Heart left ventricle (tissue), 16 donors: ENCODE data around the gene PSMC5. TPM values are rescaled to one million over a fixed set of nuclear protein-coding genes. Genes with fewer than 3 reads are reported as not detected.

Experiments
- ATAC-seq, 4 donors: fragments of 200-7000 bp; cut with Tn5 transposase; one replicate each; pipeline ENCODE4 v1.9.1; 2020 to 2022; ENCODE audit warnings: moderate library complexity in 4 of 4, mild to moderate bottlenecking in 3 of 4, moderate number of reproducible peaks in 1 of 4
- DNase-seq, 5 donors: peaks; one replicate each; pipeline ENCODE4 v3.0.0-alpha.2; 2020
- H3K27ac ChIP-seq, 12 donors: fragments of 200-600 bp; sonication (generic) in 4 of 12; one replicate each; pipeline versions ENCODE4 v1.5.0 to v1.8.0; 2016 to 2022; ENCODE audit warnings: mild to moderate bottlenecking in 2 of 12
- H3K27me3 ChIP-seq, 9 donors: fragments of 200-600 bp; sonication (generic) in 2 of 9; one replicate each; pipeline versions ENCODE4 v1.5.1 to v1.8.0; 2016 to 2022; ENCODE audit warnings: mild to moderate bottlenecking in 3 of 9
- H3K36me3 ChIP-seq, 9 donors: fragments of 200-600 bp; sonication (generic) in 2 of 9; one replicate each; pipeline versions ENCODE4 v1.5.0 to v1.8.0; 2018 to 2022; ENCODE audit warnings: mild to moderate bottlenecking in 2 of 9
- H3K4me1 ChIP-seq, 12 donors: fragments of 200-600 bp; sonication (generic) in 4 of 12; one replicate each; pipeline versions ENCODE4 v1.5.0 to v1.8.0; 2016 to 2022; ENCODE audit warnings: mild to moderate bottlenecking in 3 of 12
- H3K4me3 ChIP-seq, 12 donors: fragments of 200-600 bp; sonication (generic) in 4 of 12; one replicate each; pipeline versions ENCODE4 v1.5.0 to v1.8.0; 2017 to 2022; ENCODE audit warnings: mild to moderate bottlenecking in 9 of 12, moderate library complexity in 4 of 12
- H3K9me3 ChIP-seq, 12 donors: fragments of 200-600 bp; sonication (generic) in 4 of 12; one replicate each; pipeline versions ENCODE4 v1.5.0 to v1.8.0; 2016 to 2022; ENCODE audit warnings: mild to moderate bottlenecking in 1 of 12
- POLR2A ChIP-seq, 2 donors: fragments of 450-650 bp; IDR thresholded peaks; one replicate each; pipeline ENCODE4 v1.6.1; 2017; ENCODE audit warnings: antibody characterized with exemption in 2 of 2, mild to moderate bottlenecking in 2 of 2, moderate library complexity in 2 of 2
- WGBS, 4 donors: extraction: QIAGEN DNeasy Blood & Tissue Kit in 2 of 4; methylation state at CpG; one replicate each; pipeline versions ENCODE4 v1.1.5 to v1.1.7; 2013 to 2018; 5-methylcytosine and 5-hydroxymethylcytosine counted together
- intact Hi-C, 10 donors: fragments of 100-400 bp; cut with DNase I; formaldehyde crosslinking; loops; one replicate each; pipeline versions ENCODE4 v1.11.1 to v1.14.2; 2022
- polyA plus RNA-seq, 2 donors: library from polyadenylated mRNA; stranded (reverse); fragments of 200-250 nt; gene quantifications; one replicate each; pipeline ENCODE4 v1.2.3, GENCODE V29; 2013
- total RNA-seq, 9 donors: library from RNA; depleted of rRNA in 2 of 9; stranded (reverse); fragments of >200 nt in 2 of 9; fragmentation: NEBNext Ultra II Directional in 3 of 9; extraction: Animal tissue kit (Norgen Biotek cat#: 25700) in 3 of 9; gene quantifications; one replicate each; pipeline versions ENCODE4 v1.1.0 to v1.2.4, GENCODE V29; 2016 to 2023
- TF ChIP-seq, protein P1 (sequence below), 12 donors: fragments of 200-600 bp; sonication (generic) in 4 of 12; IDR thresholded peaks; one replicate each; pipeline versions ENCODE4 v1.5.0 to v1.8.0; 2018 to 2022; ENCODE audit warnings: antibody characterized with exemption in 12 of 12, mild to moderate bottlenecking in 5 of 12
- donor health status: ischemic (EF 13 %, LVEDD 7.1; RV severe dilation, severe dysfunction).
- donor health status: healthy with polysubstance abuse.
- donor health status: DM: no; HTN: yes; CAD: no.
- donor health status: DM: no; HTN: no; CAD: no.
- donor health status: ischemic (EF 25% LVEDD 6.9; RV normal size, moderate dysfunction).
- donor health status: ischemic (EF 25% LVEDD 5.7; RV mildly dilated, moderate dysfunction).
- donor health status: healthy.
- donor health status: DM: yes; HTN: yes; CAD: no.
- donor health status: ischemic (EF 35%, LVEDD 5.7; RV mildly dilated, moderate dysfunction).
- donor health status: nonischemic (EF 11% LVEDD 7.7; RV severe dilation, severe dysfunction).
- donor health status: DM: yes; HTN: yes; CAD: no.
- donor health status: PGD.
- donor health status: ischemic (EF 29% LVEDD 5.4; RV normal size, mild dysfunction).
- donor health status: nonischemic (EF 23%, LVEDD 6.1; RV moderate dilation, normal function).

The PSMC5 gene
- total and polyA plus RNA-seq, 11 donors = 64.7 to 189 (median 127) TPM

DNA sequence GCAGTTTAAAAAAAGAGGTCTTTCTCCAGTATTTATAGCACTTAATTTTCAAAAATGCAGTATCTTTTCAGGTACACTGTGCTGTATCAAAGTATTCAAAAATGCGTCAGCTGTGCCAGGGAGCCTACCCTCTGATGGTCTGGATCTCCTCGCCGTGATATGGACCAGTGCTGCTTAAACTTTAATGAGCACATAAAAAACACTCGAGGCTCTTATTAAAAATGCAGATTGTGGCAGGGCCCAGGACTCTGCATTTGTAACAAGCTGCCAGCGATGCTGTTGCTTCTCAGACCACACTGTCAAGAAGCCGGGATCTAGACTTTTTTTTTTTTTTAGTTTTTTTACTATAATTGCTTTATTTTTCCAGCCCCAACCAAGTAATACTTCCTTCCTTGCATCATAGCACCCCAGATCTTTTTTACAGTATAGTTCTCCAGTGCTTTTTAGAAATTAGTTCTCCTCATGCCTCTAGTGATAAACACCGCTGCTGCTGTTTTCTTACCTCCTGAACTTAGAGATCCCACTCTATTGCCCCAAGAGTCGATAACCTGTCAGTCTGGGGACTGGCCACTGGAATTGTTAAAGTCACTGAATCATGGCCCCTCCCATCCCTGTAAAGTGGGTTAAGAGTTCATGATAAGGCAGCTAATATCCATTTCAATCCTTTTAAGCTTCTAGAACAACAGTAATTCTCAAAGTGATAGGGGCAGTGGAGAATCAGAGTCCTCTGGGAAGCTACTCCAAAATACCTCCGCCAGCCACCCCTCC lies 16.9 kb downstream of the PSMC5 start:
- 67 to 80% (median 73%) methylated on average over 9 of the region's 9 CpGs for WGBS, 4 donors
- Histone ChIP-seq H3K27ac (peak overlapping the region; percentile 66 to 98 (median 94)), H3K36me3 (no peaks in the 10 kb centered on the region), H3K27me3 (no peaks in the 10 kb centered on the region), H3K4me1 (peaks cover 16 to 48% (median 34%) of the 10 kb centered on the region in 12 donors), H3K4me3 (peak overlapping the region in 10 of 12 donors; percentile 69 to 99 (median 93)), H3K9me3 (no peaks in the 10 kb centered on the region)
- ATAC-seq = no peak
- intact Hi-C loops = loop anchor here in 2 of 10 donors (2.0 to 5.0 kb wide), 2 partner anchors 71 to 72 kb away; partner anchors contain the start of genes CCDC47 (in 2 of the 2) and DDX42 (in 1 of the 2)
- no peak for DNase-seq
- TF ChIP-seq POLR2A (IDR thresholded peaks at IDR 0.05) = no peak
- TF ChIP-seq, protein P1, sequence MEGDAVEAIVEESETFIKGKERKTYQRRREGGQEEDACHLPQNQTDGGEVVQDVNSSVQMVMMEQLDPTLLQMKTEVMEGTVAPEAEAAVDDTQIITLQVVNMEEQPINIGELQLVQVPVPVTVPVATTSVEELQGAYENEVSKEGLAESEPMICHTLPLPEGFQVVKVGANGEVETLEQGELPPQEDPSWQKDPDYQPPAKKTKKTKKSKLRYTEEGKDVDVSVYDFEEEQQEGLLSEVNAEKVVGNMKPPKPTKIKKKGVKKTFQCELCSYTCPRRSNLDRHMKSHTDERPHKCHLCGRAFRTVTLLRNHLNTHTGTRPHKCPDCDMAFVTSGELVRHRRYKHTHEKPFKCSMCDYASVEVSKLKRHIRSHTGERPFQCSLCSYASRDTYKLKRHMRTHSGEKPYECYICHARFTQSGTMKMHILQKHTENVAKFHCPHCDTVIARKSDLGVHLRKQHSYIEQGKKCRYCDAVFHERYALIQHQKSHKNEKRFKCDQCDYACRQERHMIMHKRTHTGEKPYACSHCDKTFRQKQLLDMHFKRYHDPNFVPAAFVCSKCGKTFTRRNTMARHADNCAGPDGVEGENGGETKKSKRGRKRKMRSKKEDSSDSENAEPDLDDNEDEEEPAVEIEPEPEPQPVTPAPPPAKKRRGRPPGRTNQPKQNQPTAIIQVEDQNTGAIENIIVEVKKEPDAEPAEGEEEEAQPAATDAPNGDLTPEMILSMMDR (IDR thresholded peaks at IDR 0.05) = no peak

DNA sequence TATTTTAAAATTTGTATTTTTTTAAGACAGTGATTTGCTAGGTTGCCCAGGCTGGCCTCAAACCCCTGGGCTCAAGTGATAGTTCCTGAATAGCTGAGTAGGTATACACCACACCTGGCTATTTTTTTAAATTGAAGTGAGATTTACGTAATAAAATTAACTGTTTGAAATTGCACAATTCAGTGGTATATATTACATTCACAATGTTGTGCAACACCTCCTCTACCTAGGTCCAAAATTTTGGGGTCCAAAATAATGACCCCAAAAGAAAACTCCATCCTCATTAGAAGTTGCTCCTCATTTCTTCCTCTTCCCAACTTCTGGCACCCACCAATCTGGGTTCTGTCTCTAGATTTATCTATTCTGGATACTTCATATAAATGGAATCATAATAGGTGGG lies 18.3 kb downstream of the PSMC5 start:
- no peaks in the 10 kb centered on the region for H3K9me3 ChIP-seq
- H3K4me3 ChIP-seq = no peak overlapping the region
- no peaks in the 10 kb centered on the region for H3K36me3 ChIP-seq
- TF ChIP-seq, protein P1 (IDR thresholded peaks at IDR 0.05) = no peak
- no peak for TF ChIP-seq POLR2A (IDR thresholded peaks at IDR 0.05)
- H3K27ac ChIP-seq = no peak overlapping the region
- DNase-seq (no peak), ATAC-seq (no peak)
- intact Hi-C loops = no loop called here
- WGBS, 4 donors = 0 to 89% (median 48%) methylated on average over 1 of the region's 1 CpG
- peaks cover 8 to 37% (median 20%) of the 10 kb centered on the region in 12 donors for H3K4me1 ChIP-seq
- no peaks in the 10 kb centered on the region for H3K27me3 ChIP-seq

DNA sequence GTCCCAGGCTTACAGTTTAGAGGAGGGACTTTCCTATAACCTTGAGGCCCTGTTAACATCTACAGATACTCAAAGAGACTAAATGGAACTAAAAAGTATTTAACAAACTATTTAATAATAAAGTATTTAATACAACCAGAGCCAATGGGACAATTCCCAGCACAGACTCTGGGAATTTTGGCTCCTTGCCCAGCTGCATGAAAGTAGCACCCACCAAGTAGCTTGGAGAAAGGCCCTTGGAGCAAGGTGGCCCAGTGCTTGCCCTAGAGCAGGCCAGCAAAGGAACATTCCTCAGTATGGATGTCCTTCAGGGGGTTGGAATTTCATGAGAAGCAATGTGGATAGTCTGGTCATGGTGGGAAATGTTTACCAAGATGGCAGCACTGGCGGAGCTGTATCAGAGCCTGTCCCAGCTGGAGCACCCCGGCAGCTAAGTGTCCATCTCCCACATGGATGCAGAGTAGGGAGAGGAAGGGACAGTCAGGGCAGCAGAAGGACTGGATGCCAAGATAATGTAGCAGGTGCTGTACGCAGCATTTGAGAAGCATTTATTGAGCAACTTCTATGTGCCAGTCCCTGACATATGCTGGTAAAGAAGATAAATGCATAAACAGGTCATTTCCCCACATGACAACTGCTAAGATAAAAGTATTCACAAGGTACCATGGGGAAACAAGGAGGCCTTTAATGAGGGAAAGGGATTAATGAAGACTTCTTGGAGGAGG lies 20.5 kb downstream of the PSMC5 start:
- no peaks in the 10 kb centered on the region for H3K27me3 ChIP-seq
- H3K36me3 ChIP-seq = no peaks in the 10 kb centered on the region
- ATAC-seq (no peak), DNase-seq (no peak)
- TF ChIP-seq POLR2A (IDR thresholded peaks at IDR 0.05) = no peak
- TF ChIP-seq, protein P1 (IDR thresholded peaks at IDR 0.05) = no peak
- WGBS, 4 donors = 64 to 99% (median 80%) methylated on average over 3 of the region's 3 CpGs
- H3K27ac ChIP-seq = peak overlapping the region in 1 of 12 donors; percentile 42
- no peak overlapping the region for H3K4me3 ChIP-seq
- intact Hi-C loops = no loop called here
- no peaks in the 10 kb centered on the region for H3K9me3 ChIP-seq
- H3K4me1 ChIP-seq = peaks cover 0 to 24% (median 10%) of the 10 kb centered on the region in 12 donors
